Measurements from ENCODE around the gene SLIT3.
"Not testable (repeated sequence)": the region's sequence is repeated elsewhere in the genome, so short reads cannot be mapped to it uniquely, and the experiment has no call there.

Gene SLIT3

DNA sequence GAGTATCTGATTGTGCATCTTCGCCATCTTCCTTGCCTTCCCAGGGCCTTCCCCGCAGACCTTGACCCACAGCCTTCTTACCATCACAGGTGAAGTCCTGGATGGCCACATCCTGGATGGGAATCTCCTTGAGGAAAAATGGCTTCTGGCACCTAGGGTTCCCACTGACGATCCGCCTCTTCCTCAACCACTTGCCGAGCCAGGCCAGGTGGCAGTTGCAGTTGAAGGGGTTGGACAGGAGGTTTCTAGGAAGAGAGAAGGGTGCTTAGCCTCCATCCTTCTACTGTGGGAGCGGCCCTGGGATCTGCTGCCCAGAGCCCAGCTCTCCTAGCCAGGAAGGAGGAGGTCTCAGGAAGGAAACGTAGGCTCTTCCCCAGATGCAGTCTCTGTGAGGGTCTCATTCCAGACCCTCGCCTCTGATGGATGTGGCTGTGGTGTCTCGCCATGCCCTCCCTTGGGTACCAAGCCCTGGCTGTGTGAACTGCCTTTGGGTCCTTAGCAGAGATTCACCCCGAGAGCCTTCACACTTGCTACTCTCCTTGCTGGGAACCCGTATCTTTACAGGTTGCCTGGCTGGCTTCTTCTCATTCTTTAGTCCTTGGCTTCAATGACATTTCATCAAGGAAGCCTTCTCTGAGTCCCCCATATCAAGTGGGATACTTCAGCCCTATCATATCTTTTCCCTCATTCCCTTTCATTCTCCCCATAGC, 551.4 kb downstream of the SLIT3 start:
- no peak for DNase-seq

- DNase-seq: no peak
Measured at GRCh38 chr5:168747987-168748777, 552.8 kb downstream of the SLIT3 start.

GRCh38 chr5:168746893-168747640, 553.9 kb downstream of the SLIT3 start:
- DNase-seq: no peak

DNA sequence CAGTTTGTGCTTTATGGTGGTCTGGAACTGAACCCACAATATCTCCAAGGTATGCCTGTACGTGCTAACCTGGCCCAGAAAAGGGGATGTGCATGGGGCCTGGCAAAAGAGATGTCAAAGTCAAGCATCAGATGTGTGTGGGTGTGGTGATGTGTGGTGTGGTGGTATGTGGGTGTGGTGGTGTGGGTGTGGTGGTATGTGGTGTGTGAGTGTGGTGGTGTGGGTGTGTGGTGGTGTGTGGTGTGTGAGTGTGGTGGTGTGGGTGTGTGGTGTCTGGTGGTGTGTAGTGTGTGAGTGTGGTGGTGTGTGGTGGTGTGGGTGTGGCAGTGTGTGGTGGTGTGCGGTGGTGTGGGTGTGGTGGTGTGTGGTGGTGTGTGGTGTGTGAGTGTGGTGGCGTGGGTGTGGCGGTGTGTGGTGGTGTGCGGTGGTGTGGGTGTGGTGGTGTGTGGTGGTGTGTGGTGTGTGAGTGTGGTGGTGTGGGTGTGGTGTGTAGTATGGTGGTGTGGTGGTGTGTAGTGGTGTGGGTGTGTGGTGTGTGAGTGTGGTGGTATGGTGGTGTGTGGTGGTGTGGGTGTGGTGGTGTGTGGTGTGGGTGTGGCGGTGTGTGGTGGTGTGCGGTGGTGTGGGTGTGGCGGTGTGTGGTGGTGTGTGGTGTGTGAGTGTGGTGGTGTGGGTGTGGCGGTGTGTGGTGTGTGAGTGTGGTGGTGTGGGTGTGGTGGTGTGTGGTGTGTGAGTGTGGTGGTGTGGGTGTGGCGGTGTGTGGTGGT, 554.6 kb downstream of the SLIT3 start:
- DNase-seq: not testable (repeated sequence)

DNA sequence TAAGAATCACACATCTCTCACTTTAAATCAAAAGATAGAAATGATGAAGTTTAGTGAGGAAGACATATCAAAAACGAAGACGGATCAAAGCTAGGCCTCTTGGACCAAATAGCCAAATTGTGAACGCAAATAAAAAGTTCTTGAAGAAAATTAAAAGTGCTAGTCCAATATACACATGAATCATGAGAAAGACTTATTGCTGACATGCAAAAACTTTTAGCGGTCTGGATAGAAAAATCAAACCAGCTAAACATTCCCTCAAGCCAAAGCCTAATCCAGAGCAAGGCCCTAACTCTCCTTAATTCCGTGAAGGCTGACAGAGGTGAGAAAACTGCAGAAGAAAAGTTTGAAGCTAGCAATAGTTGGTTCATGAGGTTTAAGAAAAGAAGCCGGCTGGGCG, 557.3 kb downstream of the SLIT3 start:
- no peak for DNase-seq

DNA sequence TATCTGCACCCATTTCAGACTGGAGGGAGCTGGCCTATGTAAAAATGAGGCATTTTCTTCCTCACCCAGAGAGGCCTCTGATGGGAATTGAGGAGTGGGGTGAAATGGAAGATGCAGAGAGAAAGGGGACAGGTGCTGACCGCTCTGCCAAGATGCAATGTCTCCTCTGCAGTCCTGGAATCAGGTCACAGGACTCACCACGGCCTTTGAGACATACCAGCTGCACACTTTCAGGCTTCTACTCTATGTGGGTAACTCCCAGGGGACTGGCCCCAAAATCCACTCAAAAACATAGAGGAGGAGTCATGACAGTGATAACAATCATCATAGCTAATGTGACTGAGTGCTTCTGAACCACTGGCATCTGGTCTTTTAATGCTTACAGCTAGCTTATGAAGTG, 558.6 kb downstream of the SLIT3 start:
- DNase-seq: not testable (repeated sequence)

DNA sequence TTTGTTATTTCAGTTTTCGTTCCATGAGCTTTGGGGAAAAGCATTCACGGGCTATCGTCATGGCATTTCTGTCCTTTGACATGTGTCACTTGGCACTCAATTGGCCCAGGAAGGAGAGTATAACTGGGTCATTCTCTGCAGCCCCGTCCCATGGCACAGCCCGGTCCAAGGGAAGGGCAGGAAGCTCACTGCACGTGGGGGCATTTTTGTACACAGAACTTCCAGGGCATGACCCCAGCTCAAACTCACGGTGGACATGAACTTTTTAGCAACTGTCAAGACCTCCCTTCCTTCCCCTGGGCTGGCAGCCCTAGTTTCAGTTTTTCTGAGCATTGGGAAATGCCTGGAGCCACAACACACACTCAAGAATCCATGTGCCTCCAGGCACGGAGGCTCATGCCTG, 560.1 kb downstream of the SLIT3 start:
- no peak for DNase-seq

GRCh38 chr5:168740092-168740800, 560.7 kb downstream of the SLIT3 start:
- no peak for DNase-seq

DNA sequence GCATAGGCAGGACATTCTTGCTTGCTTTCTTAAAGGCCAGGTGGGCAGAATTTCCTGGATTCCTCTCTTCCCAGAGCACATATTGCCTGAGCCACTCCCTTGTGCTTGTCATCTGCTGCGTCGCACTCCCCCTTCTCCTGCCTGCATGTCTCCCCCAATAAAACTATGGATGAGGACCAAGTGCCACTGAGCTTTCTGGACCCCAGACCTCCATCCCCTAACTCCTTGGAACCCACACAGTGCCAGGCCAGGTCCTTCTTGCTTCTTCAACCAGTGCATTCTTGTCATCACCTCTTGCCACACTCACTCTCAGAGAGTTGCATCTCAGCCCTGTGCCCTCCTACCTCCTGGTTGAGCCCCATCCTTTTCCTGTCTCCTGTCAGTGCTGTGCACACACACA, 563.9 kb downstream of the SLIT3 start:
- DNase-seq: no peak

- no peak for DNase-seq
Measured at GRCh38 chr5:168736281-168736831, 564.6 kb downstream of the SLIT3 start.

DNA sequence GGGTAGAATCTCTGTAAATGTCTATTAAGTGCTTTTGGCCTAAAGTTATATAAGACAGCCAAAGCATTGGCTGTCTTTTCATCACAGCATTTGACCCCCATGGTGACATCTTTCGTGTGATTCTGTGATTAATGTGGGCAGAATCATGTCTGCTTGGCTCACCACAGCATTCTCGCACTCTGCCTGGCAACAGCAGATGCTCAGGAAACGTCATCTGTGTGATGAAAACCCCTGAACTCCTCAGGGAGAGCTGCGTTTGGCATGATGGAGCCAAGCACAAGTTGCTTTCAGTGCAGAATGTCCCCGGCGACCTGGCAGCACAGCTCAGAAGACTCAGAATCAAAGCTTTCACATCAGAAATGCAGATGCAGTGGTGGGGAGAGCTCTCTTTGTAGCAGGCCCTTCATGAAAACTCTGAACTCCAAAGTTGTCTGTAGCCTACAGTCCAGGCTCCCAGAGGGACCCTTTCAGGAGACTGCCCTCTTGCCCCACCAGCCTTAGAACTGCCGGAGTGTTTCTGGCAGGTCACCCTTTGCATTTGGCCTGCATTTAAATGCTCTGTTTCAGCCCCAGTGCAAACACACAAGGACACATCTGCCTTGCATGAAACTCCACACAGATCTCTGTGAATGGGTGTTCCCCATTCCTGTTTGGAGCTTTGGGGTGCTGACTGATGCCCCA, 566.2 kb downstream of the SLIT3 start:
- no peak for DNase-seq

DNA sequence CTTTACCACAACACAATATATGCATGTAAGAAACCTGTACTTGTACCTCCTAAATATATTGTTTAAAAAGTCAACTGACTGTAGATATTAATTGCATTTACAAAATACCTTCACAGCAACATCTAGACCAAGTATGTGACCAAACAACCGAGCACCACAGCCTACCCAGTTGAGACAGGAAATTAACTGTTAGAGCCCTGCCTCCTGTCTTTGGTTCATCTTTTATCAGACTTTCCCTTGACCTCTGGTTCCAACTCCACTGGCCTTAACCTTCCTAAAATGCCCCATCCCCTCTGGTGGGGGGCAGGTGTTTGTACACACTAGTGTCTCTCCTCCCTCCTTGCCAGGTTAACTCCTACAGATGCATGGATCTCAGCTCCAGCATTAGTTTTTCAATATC, 566.8 kb downstream of the SLIT3 start:
- no peak for DNase-seq

DNA sequence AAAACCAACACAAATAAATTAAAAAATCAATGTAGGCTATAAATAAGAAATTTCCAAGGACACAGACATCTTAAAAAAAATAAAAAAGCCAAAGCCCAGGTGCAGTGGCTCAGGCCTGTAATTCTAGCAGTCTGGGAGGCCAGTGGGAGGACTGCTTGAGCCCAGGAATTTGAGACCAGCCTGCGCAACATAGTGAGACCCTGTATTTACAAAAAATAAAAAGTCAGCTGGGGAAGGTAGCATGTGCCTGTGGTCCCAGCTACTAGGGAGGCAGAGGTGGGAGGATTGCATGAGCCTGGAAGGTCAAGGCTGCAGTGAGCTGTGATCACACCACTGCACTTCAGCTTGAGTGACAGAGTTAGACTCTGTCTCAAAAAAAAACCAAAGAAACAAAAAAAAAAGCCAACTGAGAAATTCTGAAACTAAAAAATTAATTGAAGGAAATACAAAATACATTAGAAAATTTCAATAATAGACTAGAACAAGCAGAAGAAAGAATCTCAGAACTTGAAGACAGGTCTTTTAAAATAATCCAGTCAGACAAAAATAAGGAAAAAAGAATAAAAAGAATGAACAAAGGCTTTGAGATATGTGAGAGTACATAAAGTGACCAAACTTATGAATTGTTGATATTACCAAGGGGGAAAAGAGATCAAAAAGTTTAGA, 572.3 kb downstream of the SLIT3 start:
- DNase-seq: no peak

GRCh38 chr5:168727547-168727946, 573.4 kb downstream of the SLIT3 start:
- DNase-seq: no peak

GRCh38 chr5:168726342-168726741, 574.6 kb downstream of the SLIT3 start:
- DNase-seq: no peak

DNA sequence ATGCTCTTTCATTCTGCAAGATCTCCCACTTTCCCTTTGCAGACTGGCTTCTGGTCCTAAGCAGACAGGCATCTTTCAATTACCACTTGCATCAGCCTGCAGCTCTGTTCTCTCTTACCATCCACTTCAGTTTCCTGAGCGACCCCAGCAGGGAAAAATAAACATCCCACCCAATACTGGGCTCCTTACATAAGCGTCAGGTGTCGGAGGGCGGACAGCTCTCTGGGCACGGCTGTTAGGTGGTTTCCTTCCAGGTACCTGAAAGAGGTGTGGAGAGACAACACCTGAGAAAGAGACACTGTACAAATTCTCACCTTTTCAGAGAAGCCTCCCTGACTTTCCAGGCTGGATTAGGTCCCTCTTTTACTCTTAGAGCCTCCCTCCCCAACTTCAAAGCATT, 576.7 kb downstream of the SLIT3 start:
- DNase-seq: no peak

DNA sequence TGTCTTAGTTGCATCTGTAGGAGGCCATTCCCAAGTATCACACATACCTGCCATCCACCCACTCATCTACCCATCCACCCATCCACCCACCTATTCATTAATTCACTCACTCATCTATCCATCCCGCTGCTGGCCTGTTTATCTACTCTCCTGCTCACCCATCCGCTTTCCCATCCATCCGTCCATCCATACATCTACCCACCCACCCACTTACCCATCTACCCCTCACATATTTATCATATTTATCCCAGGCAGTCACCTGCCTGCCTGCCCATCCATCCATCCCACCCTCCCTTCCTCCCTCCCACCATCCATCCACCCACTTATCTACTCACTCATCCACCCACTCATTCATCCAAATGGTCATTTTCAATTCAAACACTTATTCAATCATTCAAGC, 577.9 kb downstream of the SLIT3 start:
- DNase-seq: no peak

- no peak for DNase-seq
Measured at GRCh38 chr5:168721966-168722365, 579.0 kb downstream of the SLIT3 start.

GRCh38 chr5:168721002-168721753, 579.8 kb downstream of the SLIT3 start:
- DNase-seq: no peak

DNA sequence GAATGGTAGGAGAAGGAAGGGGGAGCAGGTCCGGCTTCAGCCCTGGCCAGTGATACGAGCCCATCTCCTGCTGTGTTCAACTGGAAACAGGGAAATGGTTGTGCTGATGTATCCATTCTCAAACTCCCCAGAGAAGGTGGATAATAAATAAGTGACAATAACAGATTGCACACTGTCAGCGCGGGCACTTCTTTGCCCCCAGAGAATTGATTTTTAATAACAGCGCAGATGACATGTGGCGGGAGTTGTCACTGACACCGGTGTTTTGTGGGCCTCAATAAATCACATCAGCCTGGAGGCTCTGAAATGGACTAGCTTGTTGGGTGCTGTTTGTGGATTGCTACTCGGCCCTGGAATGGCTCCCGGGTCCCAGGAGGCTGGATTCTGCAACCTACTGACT, 580.4 kb downstream of the SLIT3 start:
- DNase-seq: no peak

Data from CD4-positive, alpha-beta T cell treated with Interleukin-15 for 1 hour (primary cell).